ENCODE data around the gene ARHGAP27. TPM values are rescaled to one million over a fixed set of nuclear protein-coding genes. Genes with fewer than 3 reads are reported as not detected.

The ARHGAP27 gene
- total and polyA plus RNA-seq, 9 of the 15 experiments (the other 6 are each of a cell fraction or from before 2014, with no cell fraction given), result 0.04 to 4.6 (median 2.1) TPM

GRCh38 chr17:45394913-45395568 is 37.6 kb downstream of the ARHGAP27 start (continued):
- TF ChIP-seq ZNF277 (CRISPR knock-in tag; IDR thresholded peaks at IDR 0.05; ENCODE audit: borderline replicate concordance) (no peak), ZNF174 (CRISPR knock-in tag; IDR thresholded peaks at IDR 0.05) (no peak), ZBTB43 (CRISPR knock-in tag; IDR thresholded peaks at IDR 0.05) (no peak), PURB (CRISPR knock-in tag; IDR thresholded peaks at IDR 0.05; ENCODE audit: low read depth) (no peak), THAP12 (CRISPR knock-in tag; IDR thresholded peaks at IDR 0.05) (no peak), KLF13 (tag; IDR thresholded peaks at IDR 0.05; ENCODE audit: borderline replicate concordance, low read depth) (no peak), THRAP3 (IDR thresholded peaks at IDR 0.05; ENCODE audit: borderline replicate concordance) (no peak), DNMT1 (IDR thresholded peaks at IDR 0.05) (no peak), ZKSCAN3 (CRISPR knock-in tag; IDR thresholded peaks at IDR 0.05) (no peak), TCF7L2 (IDR thresholded peaks at IDR 0.05; ENCODE audit: low read depth, low read length) (no peak), ARID1B (IDR thresholded peaks at IDR 0.05) (peak; percentile 91), CC2D1A (IDR thresholded peaks at IDR 0.05) (peak; percentile 53; the same call in 1 of the 2 replicates), ZNF444 (CRISPR knock-in tag; IDR thresholded peaks at IDR 0.05) (no peak), CREBBP (IDR thresholded peaks at IDR 0.05; ENCODE audit: low read depth, low read length) (no peak), GTF3C2 (IDR thresholded peaks at IDR 0.05; ENCODE audit: borderline replicate concordance, extremely low read depth, insufficient read length) (no peak), PML (IDR thresholded peaks at IDR 0.05; ENCODE audit: low read length) (0 out of 2 replicates have a peak, but pooled peaks have one; percentile 48), ZNF41 (CRISPR knock-in tag; conservative IDR thresholded peaks at IDR 0.05) (no peak), ERF (CRISPR knock-in tag; IDR thresholded peaks at IDR 0.05) (no peak), ZNF384 (IDR thresholded peaks at IDR 0.05; ENCODE audit: low read depth, low read length) (peak; percentile 85), RBM17 (IDR thresholded peaks at IDR 0.05; ENCODE audit: borderline replicate concordance, low read depth, low read length) (no peak)
